ENCODE results near the gene TAMM41.

TAMM41 gene

GRCh38 chr3:11845651-11846050 lies 1.0 kb downstream of the TAMM41 start:
- Histone ChIP-seq H3K36me3 (replicated peaks; ENCODE audit: insufficient read depth, low read length) (no peaks in the 10 kb centered on the region; the same call in 1 of the 2 replicates), H3K9me2 (replicated peaks; ENCODE audit: insufficient read depth, low read length) (no peaks in the 10 kb centered on the region), H3K79me2 (ENCODE audit: low read length) (peaks cover 23% of the 10 kb centered on the region), H3K27ac (ENCODE audit: low read length) (no peak overlapping the region; the same call in 1 of the 2 replicates), H2AFZ (ENCODE audit: low read length) (peak overlapping the region; percentile 85), H3K4me1 (ENCODE audit: low read length) (no peaks in the 10 kb centered on the region), H3K27me3 (replicated peaks; ENCODE audit: insufficient read depth, low read length) (no peaks in the 10 kb centered on the region), H3K4me3 (ENCODE audit: low read length) (peak overlapping the region; percentile 96), H3K9ac (ENCODE audit: low read length) (peak overlapping the region; percentile 79), H3F3A (ENCODE audit: insufficient read depth, low read length) (no peaks in the 10 kb centered on the region), H3K4me2 (ENCODE audit: low read depth, low read length) (peak overlapping the region; percentile 61), H4K20me1 (ENCODE audit: insufficient read depth, low read length) (no peaks in the 10 kb centered on the region), H3K9me3 (replicated peaks; ENCODE audit: insufficient read depth, low read length) (no peaks in the 10 kb centered on the region)
- no peak for TF ChIP-seq EZH2 (optimal IDR thresholded peaks at IDR 0.05; ENCODE audit: low read depth, low read length)
- TF ChIP-seq, protein P1, sequence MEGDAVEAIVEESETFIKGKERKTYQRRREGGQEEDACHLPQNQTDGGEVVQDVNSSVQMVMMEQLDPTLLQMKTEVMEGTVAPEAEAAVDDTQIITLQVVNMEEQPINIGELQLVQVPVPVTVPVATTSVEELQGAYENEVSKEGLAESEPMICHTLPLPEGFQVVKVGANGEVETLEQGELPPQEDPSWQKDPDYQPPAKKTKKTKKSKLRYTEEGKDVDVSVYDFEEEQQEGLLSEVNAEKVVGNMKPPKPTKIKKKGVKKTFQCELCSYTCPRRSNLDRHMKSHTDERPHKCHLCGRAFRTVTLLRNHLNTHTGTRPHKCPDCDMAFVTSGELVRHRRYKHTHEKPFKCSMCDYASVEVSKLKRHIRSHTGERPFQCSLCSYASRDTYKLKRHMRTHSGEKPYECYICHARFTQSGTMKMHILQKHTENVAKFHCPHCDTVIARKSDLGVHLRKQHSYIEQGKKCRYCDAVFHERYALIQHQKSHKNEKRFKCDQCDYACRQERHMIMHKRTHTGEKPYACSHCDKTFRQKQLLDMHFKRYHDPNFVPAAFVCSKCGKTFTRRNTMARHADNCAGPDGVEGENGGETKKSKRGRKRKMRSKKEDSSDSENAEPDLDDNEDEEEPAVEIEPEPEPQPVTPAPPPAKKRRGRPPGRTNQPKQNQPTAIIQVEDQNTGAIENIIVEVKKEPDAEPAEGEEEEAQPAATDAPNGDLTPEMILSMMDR (IDR thresholded peaks at IDR 0.05; ENCODE audit: low read length), result no peak
- no peak for TF ChIP-seq EZH2phosphoT487 (IDR thresholded peaks at IDR 0.05; ENCODE audit: low read length)
- peak; percentile 16 for DNase-seq

DNA sequence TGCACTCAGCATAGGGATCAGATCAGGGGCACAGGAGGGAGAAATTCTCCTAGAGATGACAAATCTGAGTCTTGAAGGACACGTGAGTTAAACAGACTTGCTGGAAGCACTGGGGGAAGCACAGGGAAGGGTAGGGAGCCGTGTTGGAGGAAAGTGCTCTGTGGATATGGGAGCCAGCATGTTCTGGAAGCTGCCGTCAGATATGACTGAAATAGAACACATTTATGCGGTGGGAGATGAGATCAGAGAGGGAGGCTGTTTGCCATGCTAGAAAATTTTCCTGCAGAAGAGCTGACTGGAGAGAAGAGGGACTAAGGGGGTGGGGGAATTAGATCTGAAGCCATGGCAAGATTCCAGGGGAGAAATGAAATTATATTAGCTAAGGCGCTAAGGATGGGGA lies 1.8 kb downstream of the TAMM41 start:
- Histone ChIP-seq H2AFZ (ENCODE audit: low read length) (no peak overlapping the region), H3K4me1 (ENCODE audit: low read length) (no peaks in the 10 kb centered on the region), H3K79me2 (ENCODE audit: low read length) (peaks cover 23% of the 10 kb centered on the region), H3K9me3 (replicated peaks; ENCODE audit: insufficient read depth, low read length) (no peaks in the 10 kb centered on the region), H3K36me3 (replicated peaks; ENCODE audit: insufficient read depth, low read length) (no peaks in the 10 kb centered on the region; the same call in 1 of the 2 replicates), H3K9ac (ENCODE audit: low read length) (no peak overlapping the region; the same call in 1 of the 2 replicates), H3K27me3 (replicated peaks; ENCODE audit: insufficient read depth, low read length) (no peaks in the 10 kb centered on the region), H3K4me3 (ENCODE audit: low read length) (no peak overlapping the region), H3K4me2 (ENCODE audit: low read depth, low read length) (peak overlapping the region; percentile 61), H3K9me2 (replicated peaks; ENCODE audit: insufficient read depth, low read length) (no peaks in the 10 kb centered on the region), H4K20me1 (ENCODE audit: insufficient read depth, low read length) (no peaks in the 10 kb centered on the region), H3F3A (ENCODE audit: insufficient read depth, low read length) (no peaks in the 10 kb centered on the region), H3K27ac (ENCODE audit: low read length) (no peak overlapping the region)
- DNase-seq, result no peak
- TF ChIP-seq, protein P1 (IDR thresholded peaks at IDR 0.05; ENCODE audit: low read length), result no peak
- TF ChIP-seq EZH2 (optimal IDR thresholded peaks at IDR 0.05; ENCODE audit: low read depth, low read length) (no peak), EZH2phosphoT487 (IDR thresholded peaks at IDR 0.05; ENCODE audit: low read length) (no peak)

DNA sequence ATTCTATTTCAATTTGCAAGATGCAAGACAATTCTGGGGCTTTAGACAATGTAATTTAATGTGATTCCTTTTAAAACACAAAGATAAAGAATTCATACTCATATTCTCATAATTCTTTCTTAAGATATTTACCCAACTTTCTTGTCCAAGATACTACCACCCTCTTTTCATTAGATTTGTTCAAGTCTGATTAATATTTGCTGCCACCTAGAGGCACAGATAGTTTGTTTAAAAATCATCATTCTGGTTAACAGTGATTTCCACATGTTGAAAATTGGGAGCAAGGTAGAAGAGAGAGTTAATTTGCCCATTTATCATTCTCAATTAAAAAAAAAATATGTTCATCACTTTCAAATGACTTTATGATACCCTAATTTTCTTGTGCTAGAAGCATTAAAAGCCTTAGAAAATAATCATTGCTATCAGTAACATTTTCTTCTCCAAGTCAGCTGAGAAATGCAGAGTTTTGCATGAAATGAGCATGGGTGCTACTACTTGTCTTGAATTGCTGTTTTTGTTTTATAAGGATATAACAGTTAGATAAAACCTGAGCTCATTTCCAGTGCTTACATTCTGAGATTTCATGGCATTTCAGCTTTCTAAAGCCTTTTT lies 11.6 kb downstream of the TAMM41 start:
- Histone ChIP-seq H3K9me3 (replicated peaks; ENCODE audit: insufficient read depth, low read length) (no peaks in the 10 kb centered on the region), H3F3A (ENCODE audit: insufficient read depth, low read length) (no peaks in the 10 kb centered on the region), H3K27ac (ENCODE audit: low read length) (no peak overlapping the region), H3K36me3 (replicated peaks; ENCODE audit: insufficient read depth, low read length) (no peaks in the 10 kb centered on the region), H3K9ac (ENCODE audit: low read length) (no peak overlapping the region), H3K4me3 (ENCODE audit: low read length) (no peak overlapping the region), H3K9me2 (replicated peaks; ENCODE audit: insufficient read depth, low read length) (no peaks in the 10 kb centered on the region), H4K20me1 (ENCODE audit: insufficient read depth, low read length) (no peaks in the 10 kb centered on the region), H3K4me2 (ENCODE audit: low read depth, low read length) (no peak overlapping the region), H3K27me3 (replicated peaks; ENCODE audit: insufficient read depth, low read length) (no peaks in the 10 kb centered on the region), H3K4me1 (ENCODE audit: low read length) (no peaks in the 10 kb centered on the region), H3K79me2 (ENCODE audit: low read length) (no peaks in the 10 kb centered on the region), H2AFZ (ENCODE audit: low read length) (no peak overlapping the region)
- peak; percentile 17 for DNase-seq
- TF ChIP-seq EZH2phosphoT487 (IDR thresholded peaks at IDR 0.05; ENCODE audit: low read length), result no peak
- TF ChIP-seq, protein P1 (IDR thresholded peaks at IDR 0.05; ENCODE audit: low read length), result peak; percentile 44
- TF ChIP-seq EZH2 (optimal IDR thresholded peaks at IDR 0.05; ENCODE audit: low read depth, low read length), result no peak

Data from MM.1S (cell line).